Measurements from ENCODE around the gene RCE1. TPM values are rescaled to one million over a fixed set of nuclear protein-coding genes. Genes with fewer than 3 reads are reported as not detected.

Gene RCE1
- total RNA-seq, 2 donors from 2014 or later = 27.1 to 50.0 TPM

GRCh38 chr11:66840317-66841091 is 2.7 kb upstream of the RCE1 start:
- intact Hi-C loops (cut with DNase I) = loop anchor here (5.0 kb wide), 1 partner anchor 42 kb away; no protein-coding TSS in a partner anchor
- no peak for DNase-seq (ENCODE audit: low spot score)
- TF ChIP-seq POLR2AphosphoS5 (IDR thresholded peaks at IDR 0.05) (no peak), POLR2A (IDR thresholded peaks at IDR 0.05) (no peak)
- TF ChIP-seq, protein P1, sequence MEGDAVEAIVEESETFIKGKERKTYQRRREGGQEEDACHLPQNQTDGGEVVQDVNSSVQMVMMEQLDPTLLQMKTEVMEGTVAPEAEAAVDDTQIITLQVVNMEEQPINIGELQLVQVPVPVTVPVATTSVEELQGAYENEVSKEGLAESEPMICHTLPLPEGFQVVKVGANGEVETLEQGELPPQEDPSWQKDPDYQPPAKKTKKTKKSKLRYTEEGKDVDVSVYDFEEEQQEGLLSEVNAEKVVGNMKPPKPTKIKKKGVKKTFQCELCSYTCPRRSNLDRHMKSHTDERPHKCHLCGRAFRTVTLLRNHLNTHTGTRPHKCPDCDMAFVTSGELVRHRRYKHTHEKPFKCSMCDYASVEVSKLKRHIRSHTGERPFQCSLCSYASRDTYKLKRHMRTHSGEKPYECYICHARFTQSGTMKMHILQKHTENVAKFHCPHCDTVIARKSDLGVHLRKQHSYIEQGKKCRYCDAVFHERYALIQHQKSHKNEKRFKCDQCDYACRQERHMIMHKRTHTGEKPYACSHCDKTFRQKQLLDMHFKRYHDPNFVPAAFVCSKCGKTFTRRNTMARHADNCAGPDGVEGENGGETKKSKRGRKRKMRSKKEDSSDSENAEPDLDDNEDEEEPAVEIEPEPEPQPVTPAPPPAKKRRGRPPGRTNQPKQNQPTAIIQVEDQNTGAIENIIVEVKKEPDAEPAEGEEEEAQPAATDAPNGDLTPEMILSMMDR (IDR thresholded peaks at IDR 0.05) = no peak
- Histone ChIP-seq H3K27ac (no peak overlapping the region), H3K36me3 (no peaks in the 10 kb centered on the region), H3K27me3 (replicated peaks; ENCODE audit: insufficient read depth) (no peaks in the 10 kb centered on the region), H3K4me3 (no peak overlapping the region), H3K4me1 (replicated peaks) (peaks cover 13% of the 10 kb centered on the region), H3K9me3 (no peaks in the 10 kb centered on the region)
- WGBS = 87% methylated on average over 4 of the region's 4 CpGs

DNA sequence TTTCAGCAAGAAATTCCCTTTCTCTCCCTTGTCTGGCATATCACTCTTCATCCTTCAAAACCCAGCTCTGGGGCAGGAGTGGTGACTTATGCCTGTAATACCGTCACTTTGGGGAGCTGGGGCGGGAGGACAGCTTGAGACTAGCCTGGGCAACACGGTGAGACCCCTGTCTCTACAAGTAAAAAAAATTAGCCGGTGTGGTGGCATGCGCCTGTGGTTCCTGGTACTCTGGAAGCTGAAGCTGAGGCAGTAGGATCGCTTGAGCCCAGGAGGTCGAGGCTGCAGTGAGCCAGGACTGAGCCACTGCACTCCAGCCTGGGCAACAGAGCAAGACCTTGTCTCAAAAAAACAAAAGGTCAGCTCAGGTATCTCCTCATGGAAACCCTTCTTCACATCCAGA is 1.4 kb upstream of the RCE1 start:
- no peak for DNase-seq (ENCODE audit: low spot score)
- H3K27ac ChIP-seq = no peak overlapping the region
- intact Hi-C loops (cut with DNase I) = loop anchor here (5.0 kb wide), 1 partner anchor 40 kb away; no protein-coding TSS in a partner anchor
- WGBS = 88% methylated on average over 7 of the region's 7 CpGs
- peaks cover 13% of the 10 kb centered on the region for H3K4me1 ChIP-seq (replicated peaks)
- H3K27me3 ChIP-seq (replicated peaks; ENCODE audit: insufficient read depth) = no peaks in the 10 kb centered on the region
- H3K9me3 ChIP-seq = no peaks in the 10 kb centered on the region
- no peak for TF ChIP-seq POLR2AphosphoS5 (IDR thresholded peaks at IDR 0.05)
- TF ChIP-seq, protein P1 (IDR thresholded peaks at IDR 0.05) = no peak
- TF ChIP-seq POLR2A (IDR thresholded peaks at IDR 0.05) = no peak
- H3K36me3 ChIP-seq = no peaks in the 10 kb centered on the region
- peak overlapping the region in 1 of 2 donors; percentile 92 for H3K4me3 ChIP-seq

DNA sequence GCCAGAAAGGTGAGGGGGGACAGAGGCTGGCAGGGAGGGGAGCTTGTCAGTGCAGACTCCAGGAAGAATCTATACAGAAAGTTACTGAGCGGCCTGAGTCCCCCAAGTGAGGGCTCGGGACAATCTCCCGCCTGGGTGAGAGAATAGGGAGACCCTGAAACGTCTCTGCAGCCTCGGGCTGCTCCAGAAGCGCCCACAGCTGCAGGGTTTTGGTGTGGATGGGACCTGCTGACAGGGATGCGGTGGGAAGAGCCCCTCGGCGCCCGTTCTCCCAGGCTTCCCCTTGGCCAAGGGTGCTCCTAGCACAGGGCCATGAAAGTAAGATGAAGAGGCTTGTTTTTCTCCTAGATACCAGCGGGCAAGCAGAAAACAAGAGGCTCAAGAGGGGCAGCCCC is 743 bp upstream of the RCE1 start:
- TF ChIP-seq, protein P1 (IDR thresholded peaks at IDR 0.05) = no peak
- no peak for TF ChIP-seq POLR2AphosphoS5 (IDR thresholded peaks at IDR 0.05)
- no peak for TF ChIP-seq POLR2A (IDR thresholded peaks at IDR 0.05)
- Histone ChIP-seq H3K27ac (peak overlapping the region; percentile 93 to 96), H3K27me3 (replicated peaks; ENCODE audit: insufficient read depth) (no peaks in the 10 kb centered on the region), H3K36me3 (no peaks in the 10 kb centered on the region), H3K4me3 (peak overlapping the region; percentile 92 to 99), H3K4me1 (replicated peaks) (peaks cover 13% of the 10 kb centered on the region), H3K9me3 (no peaks in the 10 kb centered on the region)
- DNase-seq (ENCODE audit: low spot score) = no peak
- WGBS = 5% methylated on average over 10 of the region's 11 CpGs
- intact Hi-C loops (cut with DNase I) = loop anchor here (5.0 kb wide), 1 partner anchor 40 kb away; no protein-coding TSS in a partner anchor

DNA sequence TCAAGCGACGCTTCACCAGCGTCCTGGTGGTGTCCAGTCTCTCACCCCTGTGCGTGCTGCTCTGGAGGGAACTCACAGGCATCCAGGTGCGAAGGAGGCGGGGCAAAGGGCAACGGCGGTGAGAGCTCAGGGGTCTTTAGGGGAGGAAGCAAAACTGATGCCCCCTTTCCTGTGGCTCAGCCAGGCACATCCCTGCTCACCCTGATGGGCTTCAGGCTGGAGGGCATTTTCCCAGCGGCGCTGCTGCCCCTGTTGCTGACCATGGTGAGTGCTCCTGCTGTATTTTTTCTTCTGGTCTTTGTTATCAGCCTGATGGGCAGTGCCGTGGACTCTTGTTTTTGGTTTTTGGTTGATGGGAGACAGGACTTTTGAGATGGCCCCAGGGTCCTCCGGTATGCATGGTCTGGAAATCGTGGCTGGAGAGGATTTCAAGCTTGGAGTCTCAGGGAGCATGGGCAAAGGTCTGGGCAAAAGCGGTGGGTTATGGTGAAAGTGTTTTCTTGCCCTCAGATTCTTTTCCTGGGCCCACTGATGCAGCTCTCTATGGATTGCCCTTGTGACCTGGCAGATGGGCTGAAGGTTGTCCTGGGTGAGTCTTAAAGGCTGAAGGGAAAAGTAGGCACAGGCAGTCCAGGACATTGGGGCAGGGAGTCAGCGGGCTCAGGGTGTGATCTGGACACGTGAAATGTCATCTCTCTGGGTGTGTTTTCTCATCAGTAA is 695 bp downstream of the RCE1 start:
- WGBS = 14% methylated on average over 16 of the region's 16 CpGs
- intact Hi-C loops (cut with DNase I) = loop anchor here (5.0 kb wide), 1 partner anchor 38 kb away; no protein-coding TSS in a partner anchor
- TF ChIP-seq, protein P1 (IDR thresholded peaks at IDR 0.05) = no peak
- TF ChIP-seq POLR2AphosphoS5 (IDR thresholded peaks at IDR 0.05) (no peak), POLR2A (IDR thresholded peaks at IDR 0.05) (no peak)

More for the DNA sequence above, 695 bp downstream of the RCE1 start:
- Histone ChIP-seq H3K27me3 (replicated peaks; ENCODE audit: insufficient read depth) (no peaks in the 10 kb centered on the region), H3K4me1 (replicated peaks) (peaks cover 13% of the 10 kb centered on the region), H3K36me3 (no peaks in the 10 kb centered on the region), H3K9me3 (no peaks in the 10 kb centered on the region), H3K4me3 (peak overlapping the region; percentile 92 to 99), H3K27ac (peak overlapping the region; percentile 93 to 96)
- DNase-seq (ENCODE audit: low spot score) = no peak
